Activated CD4-positive, alpha-beta T cell treated with anti-CD3 and anti-CD28 coated beads, Interleukin-2, amount 50 U/mL, for 16 hours (primary cell): Measurements from ENCODE around the gene CERS6.

Experiments
- DNase-seq: peaks from one replicate; pipeline ENCODE4 v3.0.0-alpha.2; 2020

CERS6 gene

DNA sequence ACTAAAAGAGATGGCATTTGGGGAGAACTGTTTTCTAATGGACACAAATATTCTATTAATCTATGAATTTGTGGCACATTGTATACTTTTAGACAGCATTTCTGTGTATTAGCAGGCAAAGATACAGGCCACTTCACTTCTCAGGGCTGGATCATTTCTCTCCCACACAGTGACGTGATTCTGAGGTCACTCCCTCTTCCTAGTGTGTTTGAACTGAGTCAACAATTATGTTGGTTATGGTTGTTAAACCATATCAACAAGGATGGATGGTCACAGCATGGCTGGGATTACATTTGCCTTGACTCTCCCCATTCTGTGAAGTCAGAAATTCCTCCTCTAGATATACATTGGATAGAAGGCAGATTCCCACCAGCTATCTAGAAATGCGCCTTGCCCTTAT is 358.0 kb downstream of the CERS6 start:
- no peak for DNase-seq

- DNase-seq: no peak
Observed at GRCh38 chr2:168814939-168815907, 359.2 kb downstream of the CERS6 start.

DNA sequence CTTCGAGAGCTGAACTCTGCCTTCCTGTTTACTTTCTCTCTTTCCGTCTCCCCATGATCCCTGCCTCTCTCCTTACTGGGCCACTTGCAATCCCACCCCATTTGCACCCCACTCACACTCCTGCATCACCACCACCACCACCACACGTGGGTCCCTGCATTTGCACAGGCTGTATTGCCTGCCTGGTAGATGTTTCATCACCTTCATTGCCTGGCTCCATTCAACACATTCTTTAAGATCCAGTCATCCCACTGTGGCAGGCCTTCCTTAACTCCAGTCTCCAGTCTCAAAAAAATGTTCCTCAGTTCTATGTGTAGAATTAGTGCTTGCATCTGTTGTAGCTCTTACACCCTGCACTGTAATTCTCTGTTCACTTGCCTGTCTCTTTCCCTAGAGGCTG is 360.3 kb downstream of the CERS6 start:
- DNase-seq: no peak

DNA sequence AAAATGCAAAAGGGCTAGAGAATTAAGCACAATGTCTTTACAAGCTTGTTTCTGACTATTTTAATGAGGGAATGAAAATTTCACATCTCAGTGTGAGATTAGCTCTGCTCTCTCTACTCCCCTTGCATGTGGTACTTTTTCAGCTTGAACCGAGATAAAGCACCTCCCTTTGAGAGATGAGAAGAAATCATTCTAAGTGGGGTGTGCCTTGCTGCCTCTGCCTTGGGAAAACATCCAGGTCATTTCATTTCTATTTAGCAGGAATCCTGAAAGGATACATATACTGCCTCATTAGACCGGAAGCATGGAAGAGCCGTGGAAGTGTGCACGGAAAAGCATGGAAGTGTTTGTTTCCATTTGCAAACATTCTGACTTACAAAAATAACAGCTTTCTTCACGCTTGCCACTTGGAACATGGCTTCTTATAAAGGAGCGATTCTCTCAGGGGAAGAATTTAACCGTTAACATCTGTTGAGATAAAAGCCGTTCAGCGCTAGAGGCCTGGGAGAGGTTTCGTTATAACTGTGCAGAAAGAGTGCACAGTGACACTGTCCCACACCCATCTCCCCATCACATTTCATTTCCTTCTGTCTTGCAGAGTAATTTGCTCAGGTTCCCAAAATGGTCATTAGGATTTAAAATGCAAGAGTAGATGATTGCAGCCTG is 363.1 kb downstream of the CERS6 start:
- no peak for DNase-seq

GRCh38 chr2:168819829-168820489 is 363.9 kb downstream of the CERS6 start:
- no peak for DNase-seq

DNA sequence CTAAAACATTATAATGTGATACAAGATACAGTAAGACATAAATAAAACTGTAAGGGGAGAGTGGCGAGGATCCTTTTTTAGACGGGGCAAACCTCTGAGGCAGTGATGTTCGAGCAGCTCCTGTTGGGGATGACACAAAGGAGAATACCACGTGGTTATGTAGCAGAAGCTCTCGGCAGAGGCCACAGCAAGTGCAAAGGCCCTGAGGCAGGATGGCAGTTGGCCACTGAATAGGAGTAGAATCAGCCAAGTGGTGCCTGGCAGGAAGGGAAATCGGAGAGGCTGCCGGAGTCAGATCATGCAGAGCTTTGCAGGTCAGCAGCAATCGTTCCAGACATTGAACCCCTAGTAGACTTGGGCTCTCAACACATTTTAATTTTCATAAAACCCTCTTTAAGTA is 365.5 kb downstream of the CERS6 start:
- no peak for DNase-seq

GRCh38 chr2:168821992-168822391 is 365.9 kb downstream of the CERS6 start:
- DNase-seq: no peak
